Measurements from ENCODE around the gene KIAA1191. TPM values are rescaled to one million over a fixed set of nuclear protein-coding genes. Genes with fewer than 3 reads are reported as not detected.

The KIAA1191 gene
- polyA plus RNA-seq, 1 experiment, result 98.3 TPM

- DNase-seq (ENCODE audit: low read depth, low spot score), result no peak
- Histone ChIP-seq H3K9me3 (ENCODE audit: control insufficient read depth, insufficient read depth, low read length) (no peaks in the 10 kb centered on the region), H3K4me3 (ENCODE audit: low read depth, low read length) (no peak overlapping the region), H3K27me3 (ENCODE audit: control insufficient read depth, insufficient read depth, low read length) (no peaks in the 10 kb centered on the region), H3K27ac (ENCODE audit: low read depth, low read length) (no peak overlapping the region)
- POLR2A ChIA-PET, result no interaction called here
- no peak for TF ChIP-seq CTCF (IDR thresholded peaks at IDR 0.05; ENCODE audit: low read depth, low read length)
- CTCF ChIA-PET, result interaction anchor here (0.6 kb wide), 1 partner anchor 65 kb away, joined by 11 read pairs; no protein-coding TSS in a partner anchor
Measured at GRCh38 chr5:176400382-176401156, 39.0 kb upstream of the KIAA1191 start.

GRCh38 chr5:176397736-176398420 is 36.3 kb upstream of the KIAA1191 start:
- H3K27ac ChIP-seq (ENCODE audit: low read depth, low read length), result no peak overlapping the region
- CTCF ChIA-PET, result no interaction called here
- POLR2A ChIA-PET, result no interaction called here
- no peaks in the 10 kb centered on the region for H3K9me3 ChIP-seq (ENCODE audit: control insufficient read depth, insufficient read depth, low read length)
- no peak overlapping the region for H3K4me3 ChIP-seq (ENCODE audit: low read depth, low read length)
- H3K27me3 ChIP-seq (ENCODE audit: control insufficient read depth, insufficient read depth, low read length), result no peaks in the 10 kb centered on the region
- no peak for DNase-seq (ENCODE audit: low read depth, low spot score)
- TF ChIP-seq CTCF (IDR thresholded peaks at IDR 0.05; ENCODE audit: low read depth, low read length), result no peak

GRCh38 chr5:176396330-176396729 is 34.8 kb upstream of the KIAA1191 start:
- H3K27ac ChIP-seq (ENCODE audit: low read depth, low read length), result no peak overlapping the region
- no peak for TF ChIP-seq CTCF (IDR thresholded peaks at IDR 0.05; ENCODE audit: low read depth, low read length)
- H3K27me3 ChIP-seq (ENCODE audit: control insufficient read depth, insufficient read depth, low read length), result no peaks in the 10 kb centered on the region
- ChIA-PET POLR2A (no interaction called here), CTCF (interaction anchor here (0.6 kb wide), 1 partner anchor 32 kb away, joined by 3 read pairs; no protein-coding TSS in a partner anchor)
- H3K9me3 ChIP-seq (ENCODE audit: control insufficient read depth, insufficient read depth, low read length), result no peaks in the 10 kb centered on the region
- no peak overlapping the region for H3K4me3 ChIP-seq (ENCODE audit: low read depth, low read length)
- DNase-seq (ENCODE audit: low read depth, low spot score), result no peak

GRCh38 chr5:176394881-176395675 is 33.5 kb upstream of the KIAA1191 start:
- POLR2A ChIA-PET, result interaction anchor here (0.6 to 1.1 kb wide), 3 partner anchors 53 to 665 kb away, joined by 3 to 8 read pairs (median 3); partner anchors contain the start of gene FAF2
- CTCF ChIA-PET, result interaction anchor here (0.7 to 1.3 kb wide), 2 partner anchors 53 kb away, joined by 3 to 4 read pairs; no protein-coding TSS in a partner anchor

More at GRCh38 chr5:176394881-176395675, 33.5 kb upstream of the KIAA1191 start:
- TF ChIP-seq CTCF (IDR thresholded peaks at IDR 0.05; ENCODE audit: low read depth, low read length), result no peak
- no peaks in the 10 kb centered on the region for H3K27me3 ChIP-seq (ENCODE audit: control insufficient read depth, insufficient read depth, low read length)
- no peaks in the 10 kb centered on the region for H3K9me3 ChIP-seq (ENCODE audit: control insufficient read depth, insufficient read depth, low read length)
- no peak overlapping the region for H3K27ac ChIP-seq (ENCODE audit: low read depth, low read length)
- no peak overlapping the region for H3K4me3 ChIP-seq (ENCODE audit: low read depth, low read length)
- no peak for DNase-seq (ENCODE audit: low read depth, low spot score)
